Sigmoid colon (tissue), 7 donors: ENCODE data around the gene DENND5A. TPM values are rescaled to one million over a fixed set of nuclear protein-coding genes. Genes with fewer than 3 reads are reported as not detected.

Experiments used
- DNase-seq: peaks from one replicate; pipeline ENCODE4 v3.0.0-alpha.2; 2019
- H3K27ac ChIP-seq, 4 donors: fragments of 200-600 bp; sonication (generic); one replicate each; pipeline ENCODE4 v1.5.1; 2016 to 2019; ENCODE audit warnings: mild to moderate bottlenecking in 1 of 4
- H3K27me3 ChIP-seq, 3 donors: fragments of 200-600 bp; sonication (generic); one replicate each; pipeline ENCODE4 v1.5.1; 2019; ENCODE audit warnings: mild to moderate bottlenecking in 1 of 3
- H3K36me3 ChIP-seq, 4 donors: fragments of 200-600 bp; sonication (generic); one replicate each; pipeline ENCODE4 v1.5.1; 2016 to 2019
- H3K4me1 ChIP-seq, 4 donors: fragments of 200-600 bp; sonication (generic); one replicate each; pipeline ENCODE4 v1.5.1; 2017 to 2019
- H3K4me3 ChIP-seq, 4 donors: fragments of 200-600 bp; sonication (generic); one replicate each; pipeline ENCODE4 v1.5.1; 2017 to 2019; ENCODE audit warnings: mild to moderate bottlenecking in 2 of 4, moderate library complexity in 1 of 4
- H3K9me3 ChIP-seq, 4 donors: fragments of 200-600 bp in 3 of 4; sonication (generic) in 3 of 4; one replicate each; pipeline versions ENCODE4 v1.5.1 to v1.6.1; 2013 to 2019
- EP300 ChIP-seq, 4 donors: sonication (generic); formaldehyde crosslinking; IDR thresholded peaks; one replicate each; pipeline ENCODE4 v1.6.1; 2017; ENCODE audit warnings: antibody characterized with exemption in 4 of 4
- POLR2A ChIP-seq, 2 donors: fragments of 450-650 bp; IDR thresholded peaks; one replicate each; pipeline ENCODE4 v1.6.1; 2016; ENCODE audit warnings: antibody characterized with exemption in 2 of 2, mild to moderate bottlenecking in 2 of 2, moderate library complexity in 2 of 2
- POLR2AphosphoS5 ChIP-seq, 4 donors: sonication (generic); formaldehyde crosslinking; IDR thresholded peaks; one replicate each; pipeline ENCODE4 v1.6.1; 2017; ENCODE audit warnings: antibody characterized with exemption in 4 of 4
- WGBS, 2 donors: extraction: QIAGEN DNeasy Blood & Tissue Kit; methylation state at CpG; one replicate each; pipeline ENCODE4 v1.1.7; 2013; 5-methylcytosine and 5-hydroxymethylcytosine counted together
- intact Hi-C: fragments of 100-400 bp; cut with DNase I; formaldehyde crosslinking; loops from one replicate; pipeline ENCODE4 v1.15.1; 2023
- polyA plus RNA-seq, 3 donors: library from polyadenylated mRNA; stranded (reverse); fragments of 200-250 nt; gene quantifications; one replicate each; pipeline ENCODE4 v1.2.3, GENCODE V29; 2013
- total RNA-seq, 4 donors: library from RNA; depleted of rRNA; stranded (reverse); fragments of >200 nt; gene quantifications; one replicate each; pipeline ENCODE4 v1.1.0, GENCODE V29; 2016
- TF ChIP-seq, protein P1 (sequence below), 4 experiments: fragments of 450-650 bp in 3 of 4; fragments of 200-600 bp in 1 of 4; IDR thresholded peaks; one replicate each; pipeline ENCODE4 v1.5.1; 2016 to 2019; ENCODE audit warnings: antibody characterized with exemption in 4 of 4, mild to moderate bottlenecking in 3 of 4, moderate library complexity in 2 of 4
- donor health status: healthy with polysubstance abuse.
- donor health status: Bipolar disorder and iron deficiency.
- donor health status: healthy.

DENND5A gene
- total and polyA plus RNA-seq, 7 donors: 9.7 to 130 (median 89.2) TPM

DNA sequence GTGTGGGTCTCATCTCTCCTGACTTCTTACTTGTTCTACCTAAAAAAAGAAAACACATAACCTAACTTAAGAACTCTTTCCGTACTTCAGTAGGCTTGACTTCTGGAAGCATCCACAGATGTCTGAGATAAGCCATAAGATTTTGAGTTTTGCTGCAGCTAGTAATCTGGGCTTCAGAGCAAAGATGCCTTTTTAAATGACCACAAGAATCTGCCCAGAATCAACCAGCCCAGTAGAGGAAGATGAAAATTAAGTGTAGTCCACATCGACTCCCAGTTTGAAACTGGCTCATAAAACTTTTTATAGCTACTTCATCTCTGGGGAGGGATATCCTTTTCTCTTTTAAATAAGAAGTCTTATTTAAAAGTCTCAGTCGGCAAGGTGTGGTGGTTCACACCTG is 10.7 kb downstream of the DENND5A start:
- TF ChIP-seq POLR2AphosphoS5 (IDR thresholded peaks at IDR 0.05) (no peak), EP300 (IDR thresholded peaks at IDR 0.05) (no peak)
- DNase-seq: no peak
- Histone ChIP-seq H3K36me3 (peaks cover 0 to 11% (median 0%) of the 10 kb centered on the region in 4 donors), H3K27ac (no peak overlapping the region), H3K4me3 (no peak overlapping the region), H3K4me1 (peaks cover 0 to 25% (median 6%) of the 10 kb centered on the region in 4 donors), H3K9me3 (no peaks in the 10 kb centered on the region), H3K27me3 (no peaks in the 10 kb centered on the region)
- intact Hi-C loops: no loop called here
- WGBS, 2 donors: 77 to 82% methylated on average over 3 of the region's 3 CpGs

DNA sequence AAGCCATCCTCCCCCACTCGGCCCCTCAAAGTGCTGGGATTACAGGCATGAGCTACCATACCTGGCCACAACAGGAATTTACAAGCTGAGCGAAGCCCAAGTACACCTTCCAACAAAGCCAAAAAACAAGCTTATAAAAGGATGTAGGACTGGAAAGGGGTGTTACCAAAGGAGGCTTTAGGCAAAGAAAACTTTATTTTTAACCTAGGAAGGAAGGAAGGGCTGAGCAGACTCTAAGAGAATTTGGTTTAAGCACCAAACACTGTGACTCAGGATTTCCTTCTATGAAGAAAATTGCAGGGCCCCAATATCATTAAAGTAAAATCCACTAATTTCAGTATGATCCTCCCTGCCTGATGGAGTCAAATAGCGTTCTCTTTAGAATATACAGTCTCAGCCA is 12.1 kb downstream of the DENND5A start:
- no peak overlapping the region for H3K4me3 ChIP-seq
- peaks cover 0 to 11% (median 0%) of the 10 kb centered on the region in 4 donors for H3K36me3 ChIP-seq
- no peak for DNase-seq
- H3K4me1 ChIP-seq: peaks cover 0 to 20% (median 6%) of the 10 kb centered on the region in 4 donors
- no peaks in the 10 kb centered on the region for H3K9me3 ChIP-seq
- intact Hi-C loops: no loop called here
- 65 to 88% methylated on average over 3 of the region's 3 CpGs for WGBS, 2 donors
- TF ChIP-seq, protein P1, sequence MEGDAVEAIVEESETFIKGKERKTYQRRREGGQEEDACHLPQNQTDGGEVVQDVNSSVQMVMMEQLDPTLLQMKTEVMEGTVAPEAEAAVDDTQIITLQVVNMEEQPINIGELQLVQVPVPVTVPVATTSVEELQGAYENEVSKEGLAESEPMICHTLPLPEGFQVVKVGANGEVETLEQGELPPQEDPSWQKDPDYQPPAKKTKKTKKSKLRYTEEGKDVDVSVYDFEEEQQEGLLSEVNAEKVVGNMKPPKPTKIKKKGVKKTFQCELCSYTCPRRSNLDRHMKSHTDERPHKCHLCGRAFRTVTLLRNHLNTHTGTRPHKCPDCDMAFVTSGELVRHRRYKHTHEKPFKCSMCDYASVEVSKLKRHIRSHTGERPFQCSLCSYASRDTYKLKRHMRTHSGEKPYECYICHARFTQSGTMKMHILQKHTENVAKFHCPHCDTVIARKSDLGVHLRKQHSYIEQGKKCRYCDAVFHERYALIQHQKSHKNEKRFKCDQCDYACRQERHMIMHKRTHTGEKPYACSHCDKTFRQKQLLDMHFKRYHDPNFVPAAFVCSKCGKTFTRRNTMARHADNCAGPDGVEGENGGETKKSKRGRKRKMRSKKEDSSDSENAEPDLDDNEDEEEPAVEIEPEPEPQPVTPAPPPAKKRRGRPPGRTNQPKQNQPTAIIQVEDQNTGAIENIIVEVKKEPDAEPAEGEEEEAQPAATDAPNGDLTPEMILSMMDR (IDR thresholded peaks at IDR 0.05): no peak
- TF ChIP-seq EP300 (IDR thresholded peaks at IDR 0.05): no peak
- no peaks in the 10 kb centered on the region for H3K27me3 ChIP-seq
- no peak overlapping the region for H3K27ac ChIP-seq

DNA sequence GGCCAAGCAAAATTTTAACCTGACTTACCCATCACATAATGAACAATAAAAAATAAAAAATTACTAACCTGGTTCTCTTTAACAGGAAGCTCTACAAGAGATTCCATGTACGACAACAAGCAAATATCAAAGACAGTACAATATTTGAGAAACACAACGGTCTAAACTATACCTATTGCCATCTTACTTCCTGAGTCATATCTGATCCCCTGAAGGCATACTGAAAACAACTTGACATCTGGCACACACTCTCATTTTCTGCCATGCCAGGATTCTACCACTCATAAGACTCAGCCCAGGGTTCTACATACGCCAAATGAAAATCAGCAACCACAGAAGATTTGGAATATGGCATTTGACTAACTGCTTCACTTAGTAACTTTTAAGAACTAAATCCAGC is 13.8 kb downstream of the DENND5A start:
- Histone ChIP-seq H3K27ac (no peak overlapping the region), H3K27me3 (no peaks in the 10 kb centered on the region), H3K4me3 (no peak overlapping the region), H3K9me3 (no peaks in the 10 kb centered on the region), H3K36me3 (peaks cover 0 to 11% (median 0%) of the 10 kb centered on the region in 4 donors), H3K4me1 (peaks cover 0 to 20% (median 6%) of the 10 kb centered on the region in 4 donors)
- TF ChIP-seq, protein P1 (IDR thresholded peaks at IDR 0.05): no peak
- TF ChIP-seq EP300 (IDR thresholded peaks at IDR 0.05): no peak
- no peak for TF ChIP-seq POLR2AphosphoS5 (IDR thresholded peaks at IDR 0.05)
- no peak for TF ChIP-seq POLR2A (IDR thresholded peaks at IDR 0.05)
- DNase-seq: no peak
- intact Hi-C loops: no loop called here
- WGBS, 2 donors: 71 to 88% methylated on average over 3 of the region's 3 CpGs

DNA sequence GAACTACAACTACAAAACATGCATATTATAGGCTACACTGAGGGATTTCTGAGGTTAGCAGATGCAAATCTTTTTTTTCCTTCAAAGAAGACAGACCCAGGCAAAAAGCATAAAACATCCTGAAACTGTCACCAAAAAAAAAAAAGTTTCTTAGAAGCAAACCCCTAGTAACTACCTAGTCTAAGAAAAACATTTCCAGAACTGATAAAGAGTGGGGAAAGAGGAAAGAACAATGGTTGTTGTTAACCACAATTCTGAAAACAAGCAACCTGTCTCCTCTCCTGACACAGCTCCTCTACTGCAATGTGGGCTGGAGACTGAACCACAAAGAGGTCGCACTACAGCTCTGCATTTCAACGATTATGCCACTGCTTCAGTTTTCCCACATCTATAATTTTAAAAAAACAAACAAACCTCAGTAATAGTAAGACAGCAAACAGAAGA is 15.0 kb downstream of the DENND5A start:
- 23 to 59% methylated on average over 2 of the region's 2 CpGs for WGBS, 2 donors
- Histone ChIP-seq H3K4me1 (peaks cover 0 to 20% (median 6%) of the 10 kb centered on the region in 4 donors), H3K27me3 (no peaks in the 10 kb centered on the region), H3K4me3 (no peak overlapping the region), H3K36me3 (peaks cover 0 to 5% (median 0%) of the 10 kb centered on the region in 4 donors), H3K9me3 (no peaks in the 10 kb centered on the region), H3K27ac (no peak overlapping the region)
- DNase-seq: no peak
- intact Hi-C loops: no loop called here
- TF ChIP-seq, protein P1 (IDR thresholded peaks at IDR 0.05): no peak
- TF ChIP-seq EP300 (IDR thresholded peaks at IDR 0.05) (no peak), POLR2AphosphoS5 (IDR thresholded peaks at IDR 0.05) (no peak), POLR2A (IDR thresholded peaks at IDR 0.05) (no peak)

DNA sequence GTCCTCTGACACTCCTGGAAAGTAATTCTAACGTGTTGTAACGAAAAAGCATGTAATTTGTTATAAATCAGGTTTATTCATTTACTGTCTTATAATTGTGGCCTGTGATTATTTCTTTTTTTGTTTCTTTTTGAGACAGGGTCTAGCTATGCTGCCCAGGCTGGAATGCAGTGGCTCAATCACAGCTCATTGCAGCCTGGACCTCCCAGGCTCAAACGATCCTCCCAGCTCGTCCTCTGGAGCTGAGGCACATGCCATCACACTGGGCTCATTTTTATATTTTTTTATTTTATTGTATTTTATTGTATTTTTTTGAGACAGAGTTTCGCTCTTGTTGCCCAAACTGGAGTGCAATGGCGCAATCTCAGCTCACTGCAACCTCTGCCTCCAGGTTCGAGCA is 15.9 kb downstream of the DENND5A start:
- WGBS, 2 donors: 97 to 98% methylated on average over 7 of the region's 7 CpGs
- intact Hi-C loops: no loop called here
- H3K9me3 ChIP-seq: no peaks in the 10 kb centered on the region
- no peak for DNase-seq
- no peaks in the 10 kb centered on the region for H3K27me3 ChIP-seq
- no peaks in the 10 kb centered on the region for H3K36me3 ChIP-seq
- no peak overlapping the region for H3K27ac ChIP-seq
- H3K4me1 ChIP-seq: peaks cover 0 to 20% (median 6%) of the 10 kb centered on the region in 4 donors
- TF ChIP-seq POLR2A (IDR thresholded peaks at IDR 0.05): no peak
- TF ChIP-seq, protein P1 (IDR thresholded peaks at IDR 0.05): no peak
- no peak for TF ChIP-seq EP300 (IDR thresholded peaks at IDR 0.05)
- TF ChIP-seq POLR2AphosphoS5 (IDR thresholded peaks at IDR 0.05): no peak
- H3K4me3 ChIP-seq: no peak overlapping the region
